GM12873 (cell line): Measurements from ENCODE around the gene UGT1A7.

Source experiments
- CTCF ChIP-seq: IDR thresholded peaks from 2 replicates; pipeline ENCODE4 v1.5.1; 2012; ENCODE audit warnings: low read depth, mild to moderate bottlenecking, moderate library complexity, low read length, control low read depth; ENCODE audit not compliant: insufficient read depth; ENCODE audit errors: missing control alignments

UGT1A7 gene

DNA sequence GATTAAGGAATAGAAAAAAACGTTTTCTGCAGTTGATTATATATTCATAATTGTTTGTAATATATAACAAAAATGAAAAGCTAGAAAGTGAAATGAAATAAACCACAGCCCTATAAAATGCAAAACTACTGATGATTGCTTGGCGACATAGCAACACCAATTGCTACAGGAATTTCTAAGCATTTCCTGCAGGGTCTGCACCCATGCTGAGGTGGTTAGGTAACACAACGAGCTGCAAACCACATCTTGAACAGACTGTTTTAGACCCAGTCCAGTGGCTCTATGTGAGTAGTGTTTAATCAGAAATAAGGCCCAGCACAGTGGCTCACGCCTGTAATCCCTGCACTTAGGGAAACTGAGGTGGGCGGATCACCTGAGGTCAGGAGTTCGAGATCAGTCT, 27.2 kb upstream of the UGT1A7 start:
- TF ChIP-seq CTCF = no peak

DNA sequence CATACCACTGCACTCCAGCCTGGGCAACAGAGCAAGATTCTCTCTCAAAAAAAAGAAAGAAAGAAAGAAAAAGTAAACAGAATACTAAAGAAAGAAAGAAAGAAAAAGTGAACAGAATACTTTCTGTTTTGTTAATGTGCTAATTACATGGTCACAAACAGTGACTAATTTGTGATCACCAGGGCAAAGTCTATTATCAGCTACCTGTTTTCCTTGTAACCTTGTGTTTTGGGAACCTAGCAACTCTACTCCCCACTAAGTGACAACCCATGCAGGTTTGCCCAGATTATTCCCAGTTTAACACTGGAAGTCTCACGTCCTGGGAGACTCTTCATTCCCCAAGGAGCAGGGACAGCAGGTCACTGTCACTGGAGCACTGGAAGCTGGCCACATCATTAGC, 26.7 kb upstream of the UGT1A7 start:
- TF ChIP-seq CTCF = no peak

GRCh38 chr2:233656443-233656842, 25.3 kb upstream of the UGT1A7 start:
- no peak for TF ChIP-seq CTCF

GRCh38 chr2:233658610-233659009, 23.1 kb upstream of the UGT1A7 start:
- TF ChIP-seq CTCF = no peak

DNA sequence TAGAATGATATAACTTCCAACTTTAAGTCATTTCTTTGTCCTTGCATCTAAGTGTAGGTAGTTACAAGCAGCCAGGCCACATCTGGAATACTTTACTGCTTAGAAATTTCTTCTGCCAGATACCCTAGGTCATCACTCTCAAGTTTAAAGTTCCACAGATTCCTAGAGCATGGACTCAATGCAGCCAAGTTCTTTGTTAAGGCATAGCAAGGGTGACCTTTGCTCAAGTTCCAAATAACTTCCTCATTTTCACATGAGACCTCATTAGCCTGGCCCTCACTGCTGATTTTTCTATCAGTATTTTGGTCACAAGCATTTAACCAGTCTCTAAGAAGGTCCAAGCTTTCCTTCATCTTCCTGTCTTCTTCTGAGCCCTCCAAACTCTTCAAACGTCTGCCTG, 17.8 kb upstream of the UGT1A7 start:
- no peak for TF ChIP-seq CTCF

GRCh38 chr2:233668605-233669260, 13.0 kb upstream of the UGT1A7 start:
- no peak for TF ChIP-seq CTCF

DNA sequence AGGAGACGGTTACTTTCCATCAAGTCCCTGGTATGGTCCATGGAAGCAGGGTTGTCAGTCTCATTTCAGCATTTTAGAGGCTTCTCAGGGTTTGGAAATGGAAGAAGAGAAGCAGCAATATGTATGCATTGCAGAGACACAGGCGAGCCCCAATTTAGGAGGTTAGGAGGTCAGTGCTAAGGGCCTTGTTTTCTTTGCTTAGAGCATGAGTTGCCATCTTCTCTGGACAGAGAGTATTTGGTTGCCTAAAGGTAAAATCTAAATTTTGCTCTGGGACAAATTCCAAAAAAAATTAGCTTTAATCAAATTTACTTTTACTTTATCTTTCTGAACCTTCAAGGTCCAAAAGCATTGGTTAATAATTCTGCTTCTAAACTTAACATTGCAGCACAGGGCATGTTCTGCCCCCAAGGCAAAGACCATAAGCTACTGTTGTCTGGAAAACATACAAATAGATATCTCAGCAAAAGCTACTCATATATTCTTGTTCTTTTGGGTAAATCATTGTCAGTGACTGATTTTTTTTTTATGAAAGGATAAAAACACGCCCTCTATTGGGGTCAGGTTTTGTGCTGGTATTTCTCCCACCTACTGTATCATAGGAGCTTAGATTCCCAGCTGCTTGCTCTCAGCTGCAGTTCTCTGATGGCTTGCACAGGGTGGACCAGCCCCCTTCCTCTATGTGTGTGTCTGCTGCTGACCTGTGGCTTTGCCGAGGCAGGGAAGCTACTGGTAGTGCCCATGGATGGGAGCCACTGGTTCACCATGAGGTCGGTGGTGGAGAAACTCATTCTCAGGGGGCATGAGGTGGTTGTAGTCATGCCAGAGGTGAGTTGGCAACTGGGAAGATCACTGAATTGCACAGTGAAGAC, 10.2 kb upstream of the UGT1A7 start, which contains the start of gene UGT1A9:
Gene UGT1A9, plus strand, starts transcription at position 609 of the 872 bp plus-strand sequence. Its CDS starts 37 bp downstream, at position 646.
- no peak for TF ChIP-seq CTCF
